ENCODE results near the gene GSC2.
A peak's percentile ranks its signal among the peaks of the same experiment; 100 is the strongest.

The GSC2 gene

GRCh38 chr22:19133561-19133960, 16.5 kb downstream of the GSC2 start:
- DNase-seq (ENCODE audit: low spot score): no peak

GRCh38 chr22:19132693-19133400, 17.2 kb downstream of the GSC2 start:
- DNase-seq (ENCODE audit: low spot score): no peak

- no peak for DNase-seq (ENCODE audit: low spot score)
Measured at GRCh38 chr22:19132153-19132552, 17.9 kb downstream of the GSC2 start.

GRCh38 chr22:19131685-19132015, 18.4 kb downstream of the GSC2 start:
- DNase-seq (ENCODE audit: low spot score): no peak

GRCh38 chr22:19130959-19131684, 19.0 kb downstream of the GSC2 start, which contains the start of gene TSSK2:
Gene TSSK2, plus strand, starts transcription at chr22:19131308. Its CDS starts 92 bp downstream, at chr22:19131400.
- DNase-seq (ENCODE audit: low spot score): no peak

GRCh38 chr22:19129871-19130270, 20.2 kb downstream of the GSC2 start:
- DNase-seq (ENCODE audit: low spot score): no peak

GRCh38 chr22:19128946-19129727, 21.0 kb downstream of the GSC2 start:
- DNase-seq (ENCODE audit: low spot score): no peak

- DNase-seq (ENCODE audit: low spot score): no peak
Measured at GRCh38 chr22:19128009-19128401, 22.1 kb downstream of the GSC2 start.

- no peak for DNase-seq (ENCODE audit: low spot score)
Measured at GRCh38 chr22:19127329-19128008, 22.6 kb downstream of the GSC2 start.

GRCh38 chr22:19126309-19127273, 23.5 kb downstream of the GSC2 start:
- no peak for DNase-seq (ENCODE audit: low spot score)

- DNase-seq (ENCODE audit: low spot score): no peak
Measured at GRCh38 chr22:19125474-19126308, 24.4 kb downstream of the GSC2 start.

- DNase-seq (ENCODE audit: low spot score): no peak
Measured at GRCh38 chr22:19125011-19125410, 25.1 kb downstream of the GSC2 start.

GRCh38 chr22:19124377-19124776, 25.7 kb downstream of the GSC2 start:
- DNase-seq (ENCODE audit: low spot score): no peak

GRCh38 chr22:19123936-19124335, 26.2 kb downstream of the GSC2 start:
- no peak for DNase-seq (ENCODE audit: low spot score)

- peak; percentile 24 for DNase-seq (ENCODE audit: low spot score)
Measured at GRCh38 chr22:19122752-19123492, 27.2 kb downstream of the GSC2 start.

GRCh38 chr22:19122143-19122751, 27.8 kb downstream of the GSC2 start, which contains the start of gene DGCR2:
Gene DGCR2, minus strand, starts transcription at chr22:19122412. Its CDS starts 206 bp downstream, at chr22:19122206.
- DNase-seq (ENCODE audit: low spot score): peak; percentile 96

GRCh38 chr22:19121631-19122142, 28.4 kb downstream of the GSC2 start:
- peak; percentile 65 for DNase-seq (ENCODE audit: low spot score)

GRCh38 chr22:19120829-19121630, 29.1 kb downstream of the GSC2 start:
- DNase-seq (ENCODE audit: low spot score): peak; percentile 94

Measured in kidney tubule cell (primary cell).